H1 (cell line): ENCODE results near the gene MRPL40. TPM values are rescaled to one million over a fixed set of nuclear protein-coding genes. Genes with fewer than 3 reads are reported as not detected.

Experiments
- HDAC2 ChIP-seq, 2 experiments: fragments of 300-600 bp in 1 of 2; sonication (generic) in 1 of 2; IDR thresholded peaks; 2 replicates each; pipeline ENCODE4 v1.6.1; 2011 to 2012; ENCODE audit warnings: low read depth in 2 of 2, low read length in 2 of 2, mild to moderate bottlenecking in 2 of 2, moderate library complexity in 2 of 2, borderline replicate concordance in 1 of 2, inconsistent platforms in 1 of 2
- polyA plus RNA-seq, 7 experiments: library from polyadenylated mRNA; depleted of rRNA in 3 of 7; stranded (reverse) in 5 of 7; unstranded in 2 of 7; fragments of >200 nt in 5 of 7; fragments of 200-250 nt in 2 of 7; gene quantifications; 1 replicate in 5 of 7; 2 replicates in 1 of 7; 4 replicates in 1 of 7; pipeline versions ENCODE4 v1.2.1 to v1.2.3, GENCODE V29; 2011 to 2013; ENCODE audit warnings: missing spikeins in 2 of 7, mixed read lengths in 2 of 7
- total RNA-seq: library from RNA; stranded (reverse); fragmentation: NEBNext Ultra II Directional; extraction: Animal tissue kit (Norgen Biotek cat#: 25700); gene quantifications from 2 replicates; pipeline ENCODE4 v1.2.1, GENCODE V29; 2021

MRPL40 gene
- total and polyA plus RNA-seq, 2 of the 8 experiments (the other 6 are each of a cell fraction or from before 2014, with no cell fraction given), result 12.4 to 14.5 TPM

DNA sequence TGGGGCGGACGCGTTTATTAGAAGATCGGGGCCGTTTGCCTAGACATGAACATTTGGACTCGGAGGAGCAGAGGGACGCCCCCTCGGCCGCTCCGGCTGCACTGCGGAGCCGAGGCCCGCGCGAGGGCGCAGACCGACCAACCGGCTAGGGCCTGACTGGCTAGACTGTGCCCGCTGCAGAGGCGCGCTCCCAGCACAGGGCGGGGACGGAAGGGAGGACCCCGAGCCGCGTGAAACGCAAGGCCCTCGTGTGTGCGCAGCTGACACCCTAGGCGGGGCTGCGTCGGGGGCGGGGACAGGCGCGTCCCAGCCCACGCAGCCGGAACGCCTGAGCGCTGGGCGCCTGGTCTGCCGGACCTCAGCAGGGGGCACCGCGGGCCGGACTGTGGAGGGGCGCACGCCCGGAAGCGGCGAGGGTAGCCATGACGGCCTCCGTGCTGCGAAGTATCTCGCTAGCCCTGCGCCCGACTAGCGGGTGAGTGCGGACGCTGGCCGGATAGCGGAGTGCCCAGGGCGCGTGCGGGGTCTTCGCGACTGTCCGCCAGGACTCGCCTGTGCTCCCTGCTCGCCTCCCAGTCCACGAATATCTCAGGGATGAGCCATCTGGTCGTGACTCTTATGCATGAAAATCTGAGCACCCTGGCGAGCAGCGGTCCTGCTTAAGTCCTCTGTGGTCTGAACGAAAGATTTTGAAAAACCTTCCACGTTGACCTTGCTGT, at the start of gene MRPL40 (continued):
- peak; percentile 70 to 83; a peak in 1 of 4 replicates for TF ChIP-seq HDAC2 (IDR thresholded peaks at IDR 0.05; ENCODE audit: borderline replicate concordance in 1 of 2, low read depth in 2 of 2, low read length in 2 of 2)
